Measurements from ENCODE around the gene GXYLT1. TPM values are rescaled to one million over a fixed set of nuclear protein-coding genes. Genes with fewer than 3 reads are reported as not detected.
A peak's percentile ranks its signal among the peaks of the same experiment; 100 is the strongest.

The GXYLT1 gene
- total RNA-seq, 1 experiment from 2014 or later = 19.2 TPM

DNA sequence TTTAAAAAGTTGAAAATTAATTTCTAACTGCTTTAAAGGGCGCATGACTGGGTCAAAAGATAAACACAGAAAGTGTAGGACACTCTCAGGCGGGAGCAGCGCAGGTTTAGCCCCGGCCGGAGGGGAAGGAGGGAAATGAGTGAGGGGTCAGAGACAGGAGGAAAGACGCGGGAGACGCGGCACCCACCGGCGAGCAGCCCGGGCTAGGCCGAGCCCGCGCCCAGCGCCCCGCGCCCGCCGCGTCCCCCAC is 591 bp downstream of the GXYLT1 start:
- no peak for DNase-seq (ENCODE audit: low read depth)

DNA sequence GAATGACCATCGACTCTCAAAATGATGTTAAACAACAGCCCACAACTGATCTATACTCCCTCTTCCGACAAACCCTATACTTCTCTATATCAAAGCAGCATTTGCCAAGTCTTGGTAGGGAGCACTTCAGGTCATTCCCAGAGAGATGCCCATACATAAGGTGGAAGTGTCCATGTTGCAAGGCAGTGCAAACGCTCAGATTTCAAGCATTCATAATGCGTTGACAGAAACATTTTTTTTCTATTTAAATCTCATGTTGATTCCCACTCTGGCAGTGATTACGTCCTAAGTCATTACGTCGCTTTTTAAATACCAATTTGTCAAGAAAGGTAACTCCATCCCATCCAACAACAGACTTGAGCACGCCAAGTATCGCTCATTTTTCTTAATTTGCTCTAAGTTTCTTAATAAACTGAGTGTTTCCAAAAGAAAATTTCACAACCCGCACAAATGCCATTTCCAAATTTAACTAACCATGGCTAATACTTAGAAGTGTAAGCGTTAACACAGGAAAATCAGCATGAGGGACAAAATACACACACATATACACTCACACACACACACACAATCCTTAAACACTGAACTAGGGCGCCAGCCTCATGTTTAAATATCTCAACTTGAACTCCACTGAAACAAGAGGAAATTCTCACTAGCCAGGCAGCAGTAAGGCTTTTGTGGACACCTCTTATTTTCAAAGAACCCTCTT is 1.1 kb downstream of the GXYLT1 start:
- peak; percentile 26 for DNase-seq (ENCODE audit: low read depth)

DNA sequence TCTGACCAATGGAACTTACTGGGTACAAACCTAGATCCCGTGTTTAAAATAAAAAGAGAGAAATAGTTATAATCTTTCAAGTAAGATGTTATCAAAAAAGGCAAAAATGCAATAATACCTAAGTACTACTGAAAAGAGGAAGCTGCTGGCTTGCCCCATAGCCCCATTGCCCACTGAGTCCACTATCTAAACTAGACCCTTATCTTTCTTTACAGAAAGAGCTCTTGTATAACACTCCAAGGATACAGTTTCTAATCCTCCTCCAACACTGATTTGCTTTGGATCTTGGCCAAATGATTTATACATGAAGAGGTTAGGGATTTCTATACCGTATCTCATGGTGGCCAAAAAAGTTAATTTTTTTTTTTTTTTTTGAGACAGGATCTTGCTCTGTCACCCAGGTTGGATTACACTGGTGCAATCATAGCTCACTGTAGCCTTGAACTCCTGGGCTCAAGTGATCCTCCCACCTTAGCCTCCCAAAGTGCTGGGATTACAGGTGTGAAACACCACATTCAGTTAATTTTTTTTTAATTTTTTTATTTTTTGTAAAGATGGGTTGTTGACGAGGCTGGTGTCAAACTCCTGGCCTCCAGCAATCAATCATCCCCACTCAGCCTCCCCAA is 2.6 kb downstream of the GXYLT1 start:
- no peak for DNase-seq (ENCODE audit: low read depth)

DNA sequence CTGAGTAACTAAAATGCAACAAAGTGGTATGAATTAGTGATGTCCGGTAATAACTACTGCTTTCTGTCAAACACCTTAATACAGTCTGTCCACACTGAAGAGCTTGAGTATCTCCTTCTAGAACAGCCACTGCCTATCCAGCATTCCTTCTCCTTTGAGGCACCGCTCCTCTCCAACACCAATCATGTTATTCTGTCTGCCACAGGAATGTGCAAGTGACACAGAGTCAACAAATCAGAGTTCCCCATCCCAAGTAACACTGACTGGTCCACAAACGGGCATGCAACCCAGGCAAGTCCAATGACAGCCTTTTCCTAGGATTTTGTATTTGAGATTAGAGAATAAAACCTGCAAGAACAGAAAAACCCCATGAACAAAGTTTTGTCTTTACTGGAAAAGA is 3.8 kb downstream of the GXYLT1 start:
- DNase-seq (ENCODE audit: low read depth) = peak; percentile 61

DNA sequence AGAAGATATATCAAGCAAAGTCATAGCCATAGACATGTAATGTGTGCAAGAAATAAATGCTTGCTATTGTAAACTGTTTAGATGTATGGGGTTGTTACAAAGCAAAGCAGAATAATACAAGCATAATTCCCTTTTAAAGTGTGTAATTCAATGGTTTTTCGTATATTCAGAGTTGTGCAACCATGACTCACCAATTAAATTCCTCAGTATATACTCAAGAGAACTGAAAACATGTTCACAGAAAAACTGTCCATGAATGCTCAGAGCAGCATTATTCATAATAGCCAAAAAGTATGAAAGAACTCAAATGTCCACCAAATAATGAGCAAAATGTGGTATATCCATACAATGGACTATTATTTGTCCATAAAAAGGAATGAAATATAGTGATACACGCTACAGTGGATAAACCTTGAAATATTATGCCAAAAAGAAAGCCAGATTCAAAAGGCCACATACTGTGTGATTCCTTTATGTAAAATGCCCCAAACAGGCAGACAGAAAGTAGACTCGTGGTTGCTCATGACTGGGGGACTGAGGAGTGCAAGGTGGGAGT is 9.3 kb downstream of the GXYLT1 start:
- DNase-seq (ENCODE audit: low read depth) = peak; percentile 75

DNA sequence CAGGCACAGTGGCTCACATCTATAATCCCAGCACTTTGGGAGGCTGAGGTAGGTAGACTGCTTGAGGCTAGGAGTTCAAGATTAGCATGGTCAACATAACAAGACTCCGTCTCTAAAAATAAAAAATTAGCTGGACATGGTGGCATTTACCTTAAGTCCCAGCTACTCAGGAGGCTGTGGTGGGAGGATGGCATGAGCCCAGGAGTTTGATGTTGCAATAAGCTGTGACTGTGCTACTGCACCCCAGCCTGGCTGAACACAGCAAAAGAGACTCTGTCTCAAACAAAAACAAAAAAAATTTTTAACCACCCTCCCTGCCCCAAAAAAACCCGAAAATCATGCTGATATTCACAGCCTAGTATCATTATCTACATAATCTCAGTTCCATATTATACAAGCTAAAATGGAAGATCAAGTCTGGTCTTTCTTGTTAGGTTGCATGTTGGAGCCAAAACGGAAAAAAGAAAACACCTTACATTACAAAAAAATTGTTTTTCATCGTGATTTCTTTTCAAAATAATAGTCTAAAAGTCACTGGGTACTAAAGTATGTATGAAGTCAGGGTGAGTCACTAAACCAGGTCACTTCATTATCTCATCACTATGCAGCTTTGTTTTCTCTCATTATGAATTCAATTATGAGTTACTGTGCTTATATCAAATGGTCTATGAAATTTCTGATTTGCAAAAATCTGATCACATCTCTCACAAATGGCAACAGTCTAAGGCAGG is 13.8 kb downstream of the GXYLT1 start:
- DNase-seq (ENCODE audit: low read depth) = peak; percentile 46

DNA sequence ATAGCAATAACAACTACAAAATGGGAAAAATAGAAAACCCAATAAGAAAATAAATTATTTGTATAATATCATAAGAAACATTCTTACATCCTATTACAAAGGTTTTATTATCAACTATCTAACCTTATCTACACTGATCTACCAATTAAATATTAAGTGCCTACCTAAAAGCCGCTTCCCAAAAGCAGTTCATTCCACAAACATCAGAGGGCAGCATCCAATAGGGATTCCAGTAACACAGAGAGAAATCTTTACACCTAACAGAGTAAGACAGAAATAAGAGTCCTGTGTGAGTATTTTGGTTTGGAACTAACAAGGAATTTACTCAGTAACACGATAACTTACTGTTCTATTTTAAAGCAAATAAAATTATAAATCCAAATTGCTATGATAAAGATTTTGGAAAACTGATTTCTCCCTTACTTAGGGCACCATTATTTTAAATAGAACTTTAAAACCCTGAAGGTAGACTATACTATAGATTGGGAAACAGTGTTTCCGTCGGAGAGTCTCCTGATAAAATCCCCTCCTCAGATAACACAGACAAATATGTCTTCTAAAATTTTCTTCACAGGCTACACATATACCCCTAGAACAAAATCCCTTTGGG is 15.0 kb downstream of the GXYLT1 start:
- peak; percentile 73 for DNase-seq (ENCODE audit: low read depth)

DNA sequence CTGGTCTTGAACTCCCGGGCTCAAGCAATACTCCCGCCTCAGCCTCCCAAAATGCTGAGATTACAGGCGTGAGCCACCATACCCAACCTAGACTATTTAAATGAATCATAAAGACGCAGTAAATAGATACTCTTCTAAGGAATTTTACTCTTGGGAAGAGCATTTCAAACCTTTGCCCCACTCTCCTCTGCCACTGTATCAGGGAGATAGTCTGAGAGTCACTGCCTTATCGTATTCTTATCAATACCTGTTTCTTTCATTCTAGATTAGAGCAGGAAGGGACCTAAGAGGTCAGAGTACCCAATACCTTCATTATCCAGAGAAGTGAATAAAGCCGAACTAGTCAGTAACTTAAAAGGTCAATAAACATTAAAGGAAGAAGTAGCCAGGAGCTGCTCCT is 15.8 kb downstream of the GXYLT1 start:
- DNase-seq (ENCODE audit: low read depth) = no peak

DNA sequence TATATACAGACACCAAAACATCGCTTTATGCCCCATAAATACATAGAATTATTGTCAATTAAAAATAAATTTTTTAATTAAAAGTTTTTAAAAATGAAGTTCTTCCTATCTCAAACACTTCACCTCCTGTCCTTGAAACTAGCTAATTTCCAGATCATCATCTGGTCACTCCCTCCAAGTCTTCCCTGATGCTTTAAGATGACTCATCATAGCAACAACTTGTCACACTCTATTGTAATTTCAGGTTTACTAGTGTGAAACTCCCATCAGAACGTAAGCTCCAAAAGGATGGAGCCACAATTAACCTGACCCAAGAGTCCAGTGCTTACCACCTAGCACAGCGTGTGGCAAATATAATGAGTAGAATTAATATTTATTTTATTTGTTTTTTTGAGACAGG is 16.3 kb downstream of the GXYLT1 start:
- peak; percentile 25 for DNase-seq (ENCODE audit: low read depth)

DNA sequence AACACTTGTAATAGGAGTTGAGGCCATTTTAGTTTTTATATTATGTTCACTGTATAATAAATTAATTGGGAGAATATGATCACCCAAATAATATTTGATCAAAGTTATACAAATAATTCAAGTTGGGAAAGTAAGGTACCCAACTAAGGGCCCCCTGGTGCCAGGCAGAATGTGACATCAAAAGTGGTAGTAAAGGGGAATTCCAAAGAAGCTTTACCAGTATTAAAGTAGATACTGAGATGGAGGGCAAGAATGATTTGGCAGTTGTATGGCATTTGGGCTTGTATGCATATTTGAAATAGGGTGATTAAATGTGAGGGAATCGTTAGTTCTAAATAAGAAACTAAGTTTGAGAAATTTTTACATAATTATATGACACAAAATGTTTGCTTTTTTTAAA is 17.7 kb downstream of the GXYLT1 start:
- DNase-seq (ENCODE audit: low read depth) = no peak

DNA sequence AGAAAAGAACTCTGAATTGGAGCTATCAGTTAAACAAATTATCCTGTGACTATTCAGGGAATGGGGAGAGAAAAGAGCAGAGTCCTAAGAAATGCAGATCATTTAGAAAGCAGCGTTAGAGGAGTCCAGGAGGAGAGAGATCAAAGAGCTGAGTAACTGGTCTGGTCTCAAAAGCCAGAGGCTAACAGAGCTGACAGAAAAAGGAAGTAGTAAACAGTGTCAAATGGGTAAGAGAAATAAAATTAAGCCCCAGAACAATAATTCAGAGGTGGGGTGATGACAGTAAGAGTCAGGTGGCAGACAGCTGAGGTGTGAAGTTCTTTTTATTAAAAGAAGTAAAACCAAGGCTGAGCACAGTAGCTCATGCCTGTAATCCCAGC is 19.3 kb downstream of the GXYLT1 start:
- no peak for DNase-seq (ENCODE audit: low read depth)

DNA sequence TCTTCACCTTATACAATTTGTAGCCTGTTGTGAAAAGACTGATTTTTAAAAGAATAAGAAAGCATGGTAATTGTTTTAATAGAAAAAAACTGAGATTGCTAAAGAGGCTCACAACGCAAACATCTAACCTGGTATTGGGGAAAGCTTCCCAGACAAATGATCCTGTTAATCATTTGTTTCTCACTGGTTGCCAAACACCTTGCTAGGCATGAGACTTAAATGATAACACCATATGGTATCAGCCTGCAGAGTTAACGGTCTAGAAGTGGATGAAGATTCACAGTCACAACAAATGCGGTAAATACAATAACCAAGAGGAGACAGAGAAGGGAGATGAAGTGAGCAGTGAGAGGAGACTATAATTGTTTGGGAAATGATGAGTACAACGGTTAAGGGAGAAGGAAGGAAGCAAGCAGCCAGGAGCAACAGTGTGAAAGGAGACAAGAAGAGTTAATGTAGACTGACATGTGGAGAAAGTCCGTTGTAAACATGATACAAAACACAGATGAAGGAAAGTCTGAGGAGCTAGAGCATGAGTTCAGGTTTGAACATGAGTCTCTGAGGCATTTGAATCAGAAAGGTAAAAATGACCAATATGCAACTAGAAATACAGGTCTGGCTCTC is 19.8 kb downstream of the GXYLT1 start:
- no peak for DNase-seq (ENCODE audit: low read depth)

DNA sequence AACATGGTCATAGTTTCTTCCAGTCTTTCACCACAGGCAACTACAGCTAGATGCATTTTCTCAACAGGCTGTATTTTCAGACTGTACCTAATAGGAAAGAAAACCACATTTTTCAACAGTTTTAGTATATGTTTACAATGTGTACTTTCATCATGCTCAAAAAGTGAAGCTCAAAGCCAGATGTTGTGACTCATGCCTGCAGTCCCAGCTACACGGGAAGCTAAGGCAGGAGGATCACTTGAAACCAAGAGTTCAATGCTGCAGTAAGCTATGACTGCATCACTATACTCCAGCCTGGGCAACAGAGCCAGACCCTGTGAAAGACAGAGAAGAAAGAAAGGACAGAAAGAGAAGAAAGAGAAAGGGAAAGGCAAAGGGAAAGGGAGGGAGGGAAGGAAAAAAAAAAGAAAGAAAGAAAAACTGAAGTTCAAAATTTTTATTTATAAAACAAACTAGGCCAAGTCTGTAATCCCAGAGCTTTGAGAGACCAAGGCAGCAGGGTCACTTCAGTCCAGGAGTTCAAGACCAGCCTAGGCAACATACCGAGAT is 25.5 kb downstream of the GXYLT1 start:
- DNase-seq (ENCODE audit: low read depth) = peak; percentile 79

DNA sequence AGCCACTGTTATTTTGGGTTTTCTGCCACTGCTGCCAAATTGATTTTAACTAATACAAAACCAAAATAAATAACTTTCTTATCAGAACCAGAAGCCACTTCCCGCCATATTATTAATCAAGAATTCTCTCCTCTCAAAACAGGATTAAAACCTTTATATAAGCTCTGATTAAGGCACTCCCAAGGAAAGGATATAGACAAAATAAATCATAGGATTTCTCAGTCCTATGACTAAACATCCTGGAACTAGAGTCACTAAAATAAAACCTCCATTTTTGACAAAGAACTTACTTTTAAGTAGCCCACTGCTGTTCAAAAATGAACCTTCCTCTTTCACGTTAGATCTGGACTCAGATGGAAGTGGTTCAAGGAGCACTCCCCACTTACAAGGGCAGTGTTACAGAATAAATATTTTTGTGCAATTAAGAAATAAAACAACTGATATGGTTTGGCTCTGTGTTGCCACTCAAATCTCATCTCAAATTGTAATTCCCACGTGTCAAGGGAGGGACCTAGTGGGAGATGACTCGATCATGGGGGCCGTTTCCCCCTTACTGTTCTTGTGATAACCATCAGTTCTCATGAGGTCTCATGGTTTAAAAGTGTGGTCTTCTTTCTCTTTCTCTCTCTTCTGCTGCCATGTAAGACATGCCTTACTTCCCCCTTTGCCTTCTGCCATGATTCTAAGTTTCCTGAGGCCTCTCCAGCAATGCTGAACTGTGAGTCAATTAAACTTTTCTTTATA is 26.4 kb downstream of the GXYLT1 start:
- no peak for DNase-seq (ENCODE audit: low read depth)

DNA sequence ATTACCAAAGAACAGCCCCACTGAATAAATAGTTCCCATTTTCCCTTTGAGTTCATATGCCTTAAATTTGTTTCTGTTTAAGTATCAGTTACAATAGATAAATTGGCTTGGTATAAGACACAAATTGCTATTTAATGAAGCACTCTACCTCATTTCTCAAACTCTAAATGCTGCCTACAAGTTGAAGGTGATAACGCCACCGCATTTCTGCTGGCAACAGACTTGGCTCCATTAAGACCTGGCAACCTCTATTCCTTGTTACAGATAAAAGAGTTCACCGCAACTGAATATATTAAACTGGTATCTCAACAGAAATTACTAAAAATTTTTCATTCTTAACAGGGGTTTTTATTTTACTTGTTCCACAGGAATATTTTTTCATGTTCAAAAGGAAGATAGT is 35.6 kb downstream of the GXYLT1 start:
- DNase-seq (ENCODE audit: low read depth) = no peak

DNA sequence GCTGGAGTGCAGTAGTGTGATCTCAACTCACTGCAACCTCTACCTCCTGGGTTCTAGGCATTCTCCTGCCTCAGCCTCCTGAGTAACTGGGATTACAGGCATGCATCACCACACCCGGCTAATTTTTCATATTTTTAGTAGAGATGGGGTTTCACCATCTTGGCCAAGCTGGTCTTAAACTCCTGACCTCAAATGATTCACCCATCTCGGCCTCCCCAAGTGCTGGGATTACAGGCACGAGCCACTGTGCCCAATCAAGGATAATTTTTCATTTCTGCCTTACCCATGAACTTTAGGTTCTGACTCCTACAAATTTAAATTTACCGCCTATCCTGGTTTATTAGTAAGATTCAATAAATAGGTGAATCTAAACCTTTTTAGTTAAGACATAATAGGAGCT is 37.9 kb downstream of the GXYLT1 start:
- DNase-seq (ENCODE audit: low read depth) = peak; percentile 47

DNA sequence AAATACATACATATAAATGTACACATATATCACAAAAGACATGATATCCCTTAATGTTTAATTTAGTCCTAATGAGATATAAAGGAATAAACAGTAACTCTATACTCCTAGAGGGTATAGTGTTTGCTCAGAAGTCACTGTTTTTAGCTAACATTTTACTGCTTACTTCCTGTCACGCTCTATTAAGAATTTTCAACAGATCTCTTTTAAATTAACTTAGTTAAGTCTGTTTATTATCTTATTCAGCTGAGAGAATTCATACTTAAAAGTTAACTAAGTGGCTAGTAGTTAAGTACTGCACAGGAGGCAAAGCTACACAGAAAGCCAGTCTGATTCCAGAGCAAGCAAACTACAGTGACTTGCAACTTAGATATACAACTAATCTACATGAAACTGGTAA is 39.9 kb downstream of the GXYLT1 start:
- no peak for DNase-seq (ENCODE audit: low read depth)

DNA sequence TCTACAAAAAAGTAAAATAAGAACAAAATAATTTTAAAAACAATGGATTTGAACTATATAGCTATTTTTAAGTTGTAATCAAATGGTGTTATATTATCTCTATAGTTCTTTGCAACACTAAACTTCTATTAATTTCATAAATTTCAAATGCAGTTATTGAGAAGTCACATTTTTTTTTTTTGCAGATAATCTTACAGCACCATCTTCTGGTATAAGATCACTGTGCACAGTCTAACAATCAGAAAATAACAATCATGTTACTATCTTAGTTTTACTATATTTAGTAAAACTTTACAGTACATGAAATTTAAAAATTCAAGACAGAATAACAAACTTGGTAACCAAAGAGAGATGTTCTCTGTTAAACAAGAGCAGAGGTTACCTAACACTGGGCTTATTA is 40.6 kb downstream of the GXYLT1 start:
- DNase-seq (ENCODE audit: low read depth) = no peak

DNA sequence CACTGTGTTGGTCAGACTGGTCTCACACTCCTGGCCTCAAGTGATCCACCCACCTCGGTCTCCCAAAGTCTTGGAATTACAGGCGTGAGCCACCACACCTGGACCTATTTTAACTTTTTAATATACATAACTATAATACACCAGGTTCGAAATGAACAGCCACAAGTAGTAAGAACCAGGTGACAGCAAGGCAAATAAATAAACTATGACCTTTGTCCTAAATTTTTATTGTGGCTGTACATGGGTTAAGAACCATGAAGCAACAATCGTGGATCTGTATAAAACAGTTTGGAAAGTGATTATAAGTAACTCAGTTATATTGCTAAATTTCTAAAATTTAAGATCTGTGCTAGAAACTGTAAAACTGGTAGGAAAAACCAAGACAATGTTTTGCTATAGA is 41.5 kb downstream of the GXYLT1 start:
- DNase-seq (ENCODE audit: low read depth) = no peak

DNA sequence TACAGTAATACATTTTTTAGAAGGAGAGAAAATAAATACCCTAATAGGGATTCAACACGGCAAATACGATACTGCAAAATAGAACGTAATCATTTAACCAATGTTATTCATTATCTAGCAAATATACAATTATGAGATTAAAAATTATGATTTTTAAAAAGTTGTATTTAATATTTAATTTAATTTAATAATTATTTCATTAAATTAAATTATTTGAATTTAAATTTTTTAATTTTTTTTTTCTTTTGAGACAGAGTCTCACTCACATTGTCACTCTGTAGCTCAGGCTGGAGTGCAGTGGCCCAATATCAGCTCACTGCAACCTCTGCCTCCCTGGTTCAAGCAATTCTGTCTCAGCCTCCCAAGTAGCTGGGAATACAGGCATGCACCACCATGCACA is 42.0 kb downstream of the GXYLT1 start:
- no peak for DNase-seq (ENCODE audit: low read depth)

DNA sequence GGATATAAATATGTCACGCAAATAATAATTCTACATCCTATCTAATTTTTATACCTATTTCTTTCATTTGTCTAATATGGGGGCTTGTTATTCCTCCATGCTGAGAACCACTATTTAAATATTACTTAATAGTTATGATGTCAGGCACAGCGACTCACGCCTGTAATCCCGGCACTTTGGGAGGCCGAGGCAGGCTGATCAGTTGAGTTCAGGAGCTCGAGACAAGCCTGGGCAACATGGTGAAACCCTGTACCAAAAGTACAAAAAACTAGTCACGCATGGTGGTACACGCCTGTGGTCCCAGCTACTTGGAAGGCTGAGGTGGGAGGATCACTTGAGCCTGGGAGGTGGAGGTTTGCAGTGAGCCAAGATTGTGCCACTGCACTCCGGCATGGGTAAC is 45.2 kb downstream of the GXYLT1 start:
- no peak for DNase-seq (ENCODE audit: low read depth)

All from LHCN-M2 (cell line).